BLaER1 treated with 17β-estradiol and CSF1 and Interleukin-3, amounts not matched to agents 10 nM and 100 nM (cell line): ENCODE results near the gene CHST15.

Source experiments
- H3K27ac ChIP-seq, 11 experiments: shearing (Covaris generic); formaldehyde crosslinking; 2 replicates each; pipeline ENCODE4 v1.8.1; 2022
- H3K27me3 ChIP-seq, 11 experiments: shearing (Covaris generic); formaldehyde crosslinking; 2 replicates each; pipeline ENCODE4 v1.8.1; 2022
- H3K36me3 ChIP-seq, 11 experiments: shearing (Covaris generic); formaldehyde crosslinking; 2 replicates each; pipeline ENCODE4 v1.8.1; 2022
- H3K4me1 ChIP-seq, 10 experiments: shearing (Covaris generic); formaldehyde crosslinking; 2 replicates each; pipeline ENCODE4 v1.8.1; 2022
- H3K4me2 ChIP-seq, 11 experiments: shearing (Covaris generic); formaldehyde crosslinking; 2 replicates each; pipeline ENCODE4 v1.8.1; 2022
- H3K4me3 ChIP-seq, 10 experiments: shearing (Covaris generic); formaldehyde crosslinking; 2 replicates each; pipeline ENCODE4 v1.8.1; 2022
- H3K9ac ChIP-seq, 11 experiments: shearing (Covaris generic); formaldehyde crosslinking; 2 replicates each; pipeline ENCODE4 v1.8.1; 2022
- H3K9me3 ChIP-seq, 11 experiments: shearing (Covaris generic); formaldehyde crosslinking; replicated peaks in 1 of 11; 2 replicates each; pipeline ENCODE4 v1.8.1; 2022
- H4K20me1 ChIP-seq, 11 experiments: shearing (Covaris generic); formaldehyde crosslinking; 2 replicates each; pipeline ENCODE4 v1.8.1; 2022
- Cebpa-rat ChIP-seq, 11 experiments: shearing (Covaris generic); IDR thresholded peaks; 2 replicates each; pipeline ENCODE4 v1.8.1; 2022

CHST15 gene

GRCh38 chr10:123997013-123997412, 96.4 kb downstream of the CHST15 start:
- Histone ChIP-seq H3K9ac (peak overlapping the region in 9 of 11 experiments; percentile 30 to 79 (median 71); a peak in 16 of 22 replicates), H3K9me3 (peaks cover 0 to 4% (median 1%) of the 10 kb centered on the region in 11 experiments; a peak in 6 of 22 replicates), H4K20me1 (peaks cover 6 to 23% (median 16%) of the 10 kb centered on the region in 11 experiments; a peak in 18 of 22 replicates), H3K36me3 (peaks cover 0 to 6% (median 0%) of the 10 kb centered on the region in 11 experiments; a peak in 5 of 22 replicates), H3K4me1 (peaks cover 61 to 82% (median 78%) of the 10 kb centered on the region in 10 experiments), H3K27me3 (peaks cover 0 to 16% (median 4%) of the 10 kb centered on the region in 11 experiments; a peak in 20 of 22 replicates), H3K4me2 (peak overlapping the region; percentile 29 to 98 (median 88); a peak in 18 of 22 replicates), H3K27ac (peak overlapping the region in 10 of 11 experiments; percentile 54 to 93 (median 75); a peak in 18 of 22 replicates), H3K4me3 (peak overlapping the region in 2 of 10 experiments; percentile 46 to 47; a peak in 3 of 20 replicates)
- no peak for TF ChIP-seq Cebpa-rat (IDR thresholded peaks at IDR 0.05)

- Histone ChIP-seq H3K4me3 (peak overlapping the region in 4 of 10 experiments; percentile 44 to 67 (median 55); a peak in 4 of 20 replicates), H3K36me3 (no peaks in the 10 kb centered on the region; a peak in 1 of 22 replicates), H3K27ac (peak overlapping the region in 9 of 11 experiments; percentile 33 to 93 (median 84); a peak in 16 of 22 replicates), H4K20me1 (peaks cover 0 to 16% (median 9%) of the 10 kb centered on the region in 11 experiments; a peak in 15 of 22 replicates), H3K27me3 (peaks cover 0 to 23% (median 10%) of the 10 kb centered on the region in 11 experiments; a peak in 20 of 22 replicates), H3K4me2 (peak overlapping the region; percentile 77 to 98 (median 89); a peak in 19 of 22 replicates), H3K4me1 (peaks cover 54 to 75% (median 71%) of the 10 kb centered on the region in 10 experiments), H3K9me3 (peaks cover 0 to 8% (median 6%) of the 10 kb centered on the region in 11 experiments; a peak in 8 of 22 replicates), H3K9ac (peak overlapping the region in 6 of 11 experiments; percentile 54 to 79 (median 72); a peak in 10 of 22 replicates)
- no peak for TF ChIP-seq Cebpa-rat (IDR thresholded peaks at IDR 0.05)
These were observed 97.1 kb downstream of the CHST15 start for GRCh38 chr10:123996302-123996701.

- Histone ChIP-seq H3K4me2 (peak overlapping the region; percentile 77 to 98 (median 89)), H3K27me3 (peaks cover 0 to 28% (median 16%) of the 10 kb centered on the region in 11 experiments; a peak in 20 of 22 replicates), H3K9me3 (peaks cover 0 to 8% (median 6%) of the 10 kb centered on the region in 11 experiments; a peak in 8 of 22 replicates), H4K20me1 (peaks cover 0 to 9% (median 2%) of the 10 kb centered on the region in 11 experiments; a peak in 6 of 22 replicates), H3K36me3 (no peaks in the 10 kb centered on the region), H3K9ac (peak overlapping the region; percentile 30 to 79 (median 58); a peak in 21 of 22 replicates), H3K27ac (peak overlapping the region in 8 of 11 experiments; percentile 33 to 93 (median 84); a peak in 14 of 22 replicates), H3K4me3 (peak overlapping the region; percentile 18 to 67 (median 50); a peak in 19 of 20 replicates), H3K4me1 (peaks cover 47 to 68% (median 64%) of the 10 kb centered on the region in 10 experiments)
- TF ChIP-seq Cebpa-rat (IDR thresholded peaks at IDR 0.05): no peak
These were observed 97.8 kb downstream of the CHST15 start for GRCh38 chr10:123995461-123996131.

GRCh38 chr10:123995082-123995460, 98.3 kb downstream of the CHST15 start:
- peak overlapping the region; percentile 30 to 79 (median 58); a peak in 21 of 22 replicates for H3K9ac ChIP-seq

GRCh38 chr10:123994417-123995081, 98.8 kb downstream of the CHST15 start:
- Histone ChIP-seq H3K4me2 (peak overlapping the region; percentile 77 to 98 (median 89)), H3K36me3 (no peaks in the 10 kb centered on the region), H3K27me3 (peaks cover 0 to 29% (median 16%) of the 10 kb centered on the region in 11 experiments; a peak in 20 of 22 replicates), H3K9ac (peak overlapping the region; percentile 36 to 79 (median 61); a peak in 20 of 22 replicates), H3K9me3 (peaks cover 0 to 8% (median 6%) of the 10 kb centered on the region in 11 experiments; a peak in 8 of 22 replicates), H3K27ac (peak overlapping the region in 7 of 11 experiments; percentile 24 to 93 (median 85); a peak in 12 of 22 replicates), H3K4me3 (peak overlapping the region; percentile 27 to 67 (median 50); a peak in 16 of 20 replicates), H3K4me1 (peaks cover 40 to 57% (median 54%) of the 10 kb centered on the region in 10 experiments), H4K20me1 (no peaks in the 10 kb centered on the region; a peak in 2 of 22 replicates)
- TF ChIP-seq Cebpa-rat (IDR thresholded peaks at IDR 0.05): no peak

More at GRCh38 chr10:123995082-123995460, 98.3 kb downstream of the CHST15 start:
- Histone ChIP-seq H3K4me1 (peaks cover 42 to 62% (median 59%) of the 10 kb centered on the region in 10 experiments), H3K9me3 (peaks cover 0 to 8% (median 6%) of the 10 kb centered on the region in 11 experiments; a peak in 8 of 22 replicates), H3K4me3 (peak overlapping the region; percentile 18 to 67 (median 50); a peak in 19 of 20 replicates), H4K20me1 (peaks cover 0 to 4% (median 0%) of the 10 kb centered on the region in 11 experiments; a peak in 3 of 22 replicates), H3K27me3 (peaks cover 0 to 29% (median 16%) of the 10 kb centered on the region in 11 experiments; a peak in 20 of 22 replicates), H3K27ac (peak overlapping the region in 8 of 11 experiments; percentile 33 to 93 (median 84); a peak in 13 of 22 replicates), H3K36me3 (no peaks in the 10 kb centered on the region), H3K4me2 (peak overlapping the region; percentile 77 to 98 (median 89))
- TF ChIP-seq Cebpa-rat (IDR thresholded peaks at IDR 0.05): no peak

- no peak for TF ChIP-seq Cebpa-rat (IDR thresholded peaks at IDR 0.05)
- peaks cover 0 to 8% (median 6%) of the 10 kb centered on the region in 11 experiments; a peak in 8 of 22 replicates for H3K9me3 ChIP-seq
- peak overlapping the region in 6 of 11 experiments; percentile 24 to 93 (median 52); a peak in 6 of 22 replicates for H3K27ac ChIP-seq
- peak overlapping the region; percentile 77 to 98 (median 89) for H3K4me2 ChIP-seq
- H3K36me3 ChIP-seq: no peaks in the 10 kb centered on the region
- no peaks in the 10 kb centered on the region; a peak in 2 of 22 replicates for H4K20me1 ChIP-seq
- H3K4me3 ChIP-seq: peak overlapping the region in 7 of 10 experiments; percentile 22 to 67 (median 55); a peak in 13 of 20 replicates
- H3K27me3 ChIP-seq: peaks cover 0 to 29% (median 16%) of the 10 kb centered on the region in 11 experiments; a peak in 20 of 22 replicates
- peak overlapping the region; percentile 27 to 79 (median 61); a peak in 19 of 22 replicates for H3K9ac ChIP-seq
- H3K4me1 ChIP-seq: peaks cover 40 to 50% (median 47%) of the 10 kb centered on the region in 10 experiments
These were observed 99.6 kb downstream of the CHST15 start for GRCh38 chr10:123993534-123994416.
